Retina (tissue), 1 donor: ENCODE results near the gene POU6F2.
A peak's percentile ranks its signal among the peaks of the same experiment; 100 is the strongest.
"Not testable (repeated sequence)": the region's sequence is repeated elsewhere in the genome, so short reads cannot be mapped to it uniquely, and the experiment has no call there.

Experiments used
- DNase-seq: peaks from one replicate; pipeline ENCODE4 v3.0.0-alpha.2; 2016

The POU6F2 gene

GRCh38 chr7:39367943-39368342, 390.2 kb downstream of the POU6F2 start:
- DNase-seq: no peak

DNA sequence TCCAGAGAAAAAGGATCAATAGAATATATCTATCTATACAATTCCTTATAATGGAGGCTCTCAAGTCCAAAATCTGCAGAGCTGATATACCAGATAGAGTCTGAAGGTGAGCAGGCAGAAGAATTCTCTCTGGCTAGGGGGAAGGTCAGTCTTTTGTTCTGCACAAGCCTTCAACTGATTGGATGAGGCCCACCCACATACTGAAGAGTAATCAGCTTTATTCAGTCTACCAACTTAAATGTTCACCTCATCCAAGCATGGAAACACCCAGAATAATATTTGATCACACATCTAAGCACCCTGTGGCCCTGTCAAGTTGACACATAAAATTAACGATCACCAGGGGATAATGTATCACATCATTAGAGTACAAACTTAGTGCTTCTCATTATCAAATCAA, 394.7 kb downstream of the POU6F2 start:
- DNase-seq: no peak

DNA sequence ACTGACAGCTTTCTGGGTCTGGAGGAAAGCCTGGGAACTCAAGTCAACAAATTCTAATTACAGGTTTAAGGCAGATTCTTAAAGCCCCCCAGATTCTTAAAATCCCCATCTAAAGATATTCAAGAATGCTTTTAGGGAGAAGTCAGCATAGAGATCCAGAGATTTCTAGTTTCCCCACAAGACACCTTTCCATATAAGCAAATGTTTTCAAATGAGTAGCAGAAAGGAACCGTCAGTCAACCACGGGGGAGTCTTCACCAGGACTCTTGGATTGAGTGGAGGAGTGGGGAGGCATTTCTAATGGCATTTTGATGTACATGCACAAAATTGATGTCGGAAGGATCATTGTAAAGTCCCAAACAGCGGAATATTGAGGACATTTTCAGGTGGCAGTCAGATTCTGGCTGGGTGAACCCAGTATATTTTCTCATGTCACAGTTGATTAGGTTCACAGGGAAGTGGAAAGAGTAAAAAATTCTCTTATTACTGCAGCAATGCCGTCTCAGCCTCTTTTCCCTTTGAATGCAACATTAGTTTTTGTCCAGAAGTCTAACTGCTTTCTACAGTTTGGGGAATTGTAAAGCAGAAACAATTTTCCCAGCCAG, 396.8 kb downstream of the POU6F2 start:
- peak; percentile 62 for DNase-seq

GRCh38 chr7:39375047-39375873, 397.6 kb downstream of the POU6F2 start:
- no peak for DNase-seq

GRCh38 chr7:39375874-39376190, 398.1 kb downstream of the POU6F2 start:
- no peak for DNase-seq

- DNase-seq: not testable (repeated sequence)
These were observed 399.2 kb downstream of the POU6F2 start for GRCh38 chr7:39376881-39377280.

DNA sequence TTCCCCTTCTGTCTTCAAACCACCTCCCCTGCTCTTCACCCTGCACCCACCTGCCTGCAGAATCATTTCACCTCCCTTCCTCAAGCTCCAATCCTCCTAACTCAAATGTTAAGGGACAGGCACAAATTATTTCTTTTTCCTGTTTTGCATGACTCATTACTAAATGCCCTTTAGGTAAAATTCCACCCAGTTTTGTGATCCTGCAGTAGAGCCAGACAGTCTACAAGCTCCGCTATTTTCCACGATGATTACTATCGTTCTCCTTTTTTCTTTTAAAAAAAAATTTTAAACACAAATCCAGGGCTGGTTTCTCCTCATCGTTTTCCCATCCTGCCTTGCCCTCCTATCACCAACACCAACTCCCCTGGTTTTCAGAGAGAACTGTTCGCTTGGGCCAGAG, 401.7 kb downstream of the POU6F2 start:
- DNase-seq: no peak

DNA sequence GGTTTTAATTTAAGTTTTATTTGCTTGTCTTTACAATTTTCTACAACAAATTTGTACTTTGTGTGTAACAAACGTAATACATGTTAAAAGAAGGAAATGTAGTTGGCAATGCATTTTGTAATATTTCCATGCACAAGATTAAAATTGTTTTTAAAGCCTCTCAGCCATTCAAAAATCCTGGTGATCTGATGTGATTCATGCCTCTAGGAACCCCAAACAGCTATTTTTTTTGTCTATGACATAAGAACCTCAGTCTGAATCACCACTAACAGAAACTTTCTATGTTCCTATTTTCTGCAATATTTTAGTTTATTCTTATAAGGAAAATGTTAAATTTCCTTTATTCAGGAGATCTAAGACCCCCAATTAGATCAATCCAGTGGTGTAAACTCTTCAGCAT, 405.4 kb downstream of the POU6F2 start:
- DNase-seq: no peak

- no peak for DNase-seq
These were observed 406.7 kb downstream of the POU6F2 start for GRCh38 chr7:39384386-39384785.

DNA sequence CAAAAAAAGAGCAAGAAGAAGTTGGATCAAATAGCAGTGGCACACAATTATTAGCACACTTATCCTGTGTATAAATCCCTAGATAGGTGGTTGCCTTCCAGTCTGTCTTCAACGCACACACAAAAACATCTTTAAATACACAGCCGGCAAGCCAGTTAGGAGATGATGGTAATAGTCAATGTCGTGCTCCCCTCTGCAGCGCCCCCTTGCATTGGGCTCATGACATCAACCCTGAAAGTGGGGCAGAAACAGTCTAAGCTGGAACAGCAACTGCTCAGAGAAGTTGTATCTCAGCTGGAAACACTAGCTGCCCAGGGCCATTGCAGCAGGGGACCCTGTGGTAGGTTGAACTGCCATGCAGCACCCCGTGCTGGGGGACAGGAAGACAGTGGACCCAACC, 409.0 kb downstream of the POU6F2 start:
- DNase-seq: no peak

DNA sequence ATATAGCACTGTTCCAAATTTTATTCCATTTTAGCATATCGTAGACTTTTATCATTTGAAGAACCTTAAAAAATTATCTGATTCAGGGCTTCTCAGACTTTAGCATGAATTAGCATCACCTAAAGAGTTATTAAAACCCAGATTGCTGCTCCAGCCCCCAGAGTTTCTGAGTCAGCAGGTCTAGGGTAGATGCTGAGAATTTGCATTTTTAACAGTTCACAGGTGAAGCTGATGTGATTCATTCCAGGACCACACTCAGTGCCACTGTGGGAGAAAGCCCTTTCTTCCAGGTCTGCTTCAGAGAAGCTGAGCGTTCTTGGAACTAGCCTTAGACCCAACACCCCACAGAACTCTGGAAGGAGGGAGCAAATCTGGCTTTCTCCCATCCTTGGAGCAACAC, 414.4 kb downstream of the POU6F2 start:
- no peak for DNase-seq

GRCh38 chr7:39394105-39394680, 416.5 kb downstream of the POU6F2 start:
- DNase-seq: no peak

- no peak for DNase-seq
These were observed 421.7 kb downstream of the POU6F2 start for GRCh38 chr7:39399458-39399857.

- no peak for DNase-seq
These were observed 422.3 kb downstream of the POU6F2 start for GRCh38 chr7:39399986-39400385.

- DNase-seq: no peak
These were observed 423.1 kb downstream of the POU6F2 start for GRCh38 chr7:39400836-39401235.

DNA sequence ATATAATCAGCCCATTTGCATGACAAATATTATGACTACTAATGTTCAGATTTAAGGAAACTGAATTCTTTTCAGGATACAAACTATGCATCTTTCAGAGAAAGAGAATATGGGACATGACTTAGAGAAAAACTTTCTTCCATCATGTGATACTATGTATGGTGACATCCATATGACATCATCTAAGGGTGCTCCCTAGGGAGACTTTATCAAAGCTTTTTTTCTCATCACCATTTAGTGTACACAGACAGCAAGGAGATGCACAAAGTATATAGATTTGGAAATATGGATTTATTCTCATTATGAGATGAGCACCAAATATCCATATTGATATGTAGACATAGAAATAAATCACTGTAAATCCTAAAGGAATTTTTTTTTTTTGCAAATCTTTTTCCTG, 424.3 kb downstream of the POU6F2 start:
- no peak for DNase-seq

DNA sequence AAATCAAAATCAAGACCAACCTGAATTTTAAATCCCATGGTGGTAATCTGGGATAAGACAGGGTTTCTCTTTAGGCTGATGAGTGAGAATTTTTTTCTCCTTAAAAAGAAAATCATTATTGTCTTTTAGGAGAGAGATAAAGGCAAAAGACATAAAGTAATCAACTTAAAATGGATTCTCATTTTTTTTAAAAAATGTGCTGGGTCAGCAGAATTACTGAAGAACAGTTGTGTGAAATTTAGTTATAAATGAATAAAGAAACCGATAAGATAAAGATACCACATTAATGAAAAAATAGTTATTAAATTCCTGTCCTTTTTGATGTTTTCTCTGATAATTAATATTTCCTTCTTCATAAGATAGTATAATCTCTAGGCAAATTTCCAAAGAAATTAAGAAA, 427.2 kb downstream of the POU6F2 start:
- DNase-seq: no peak

GRCh38 chr7:39405581-39405980, 427.9 kb downstream of the POU6F2 start:
- no peak for DNase-seq

- no peak for DNase-seq
These were observed 428.8 kb downstream of the POU6F2 start for GRCh38 chr7:39406467-39406866.

DNA sequence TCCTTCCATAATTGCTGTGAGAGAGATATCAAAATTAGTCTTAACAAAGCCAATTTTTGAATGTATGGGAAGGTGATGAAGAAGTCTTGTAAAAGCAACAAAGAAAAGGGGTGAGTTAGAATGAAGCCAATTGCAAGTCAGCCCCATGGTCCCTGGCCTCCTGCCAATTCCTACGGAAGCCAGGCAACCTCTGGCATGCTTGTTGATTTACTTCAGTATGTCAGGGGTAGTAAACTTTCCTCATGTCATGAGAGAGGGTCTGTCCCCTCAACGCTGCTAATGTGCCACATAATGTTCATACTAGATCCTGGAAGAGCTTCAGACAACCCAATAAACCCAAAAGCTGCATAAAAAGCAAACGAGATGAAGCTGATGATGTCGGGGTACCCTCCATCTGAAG, 429.4 kb downstream of the POU6F2 start:
- no peak for DNase-seq

DNA sequence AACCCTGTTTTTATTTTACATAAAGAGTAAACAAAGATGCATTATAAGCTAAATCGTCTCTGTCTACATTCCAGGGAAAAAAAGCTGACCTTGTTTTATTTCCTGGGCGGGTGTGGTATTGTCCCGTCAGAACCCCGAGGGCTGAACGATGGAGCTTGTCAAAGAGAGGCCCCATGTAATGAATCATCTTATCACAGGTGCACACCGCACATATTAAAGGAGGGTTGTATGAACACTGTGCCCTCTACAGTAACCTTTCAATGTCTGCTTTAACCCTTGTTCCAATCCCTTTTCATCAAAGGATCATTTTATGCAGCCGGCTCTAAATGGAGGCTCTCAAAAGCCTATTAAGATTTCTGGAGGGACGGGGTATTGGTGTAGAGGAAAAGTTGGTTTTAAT, 430.0 kb downstream of the POU6F2 start:
- no peak for DNase-seq

GRCh38 chr7:39408906-39409305, 431.2 kb downstream of the POU6F2 start:
- DNase-seq: no peak

DNA sequence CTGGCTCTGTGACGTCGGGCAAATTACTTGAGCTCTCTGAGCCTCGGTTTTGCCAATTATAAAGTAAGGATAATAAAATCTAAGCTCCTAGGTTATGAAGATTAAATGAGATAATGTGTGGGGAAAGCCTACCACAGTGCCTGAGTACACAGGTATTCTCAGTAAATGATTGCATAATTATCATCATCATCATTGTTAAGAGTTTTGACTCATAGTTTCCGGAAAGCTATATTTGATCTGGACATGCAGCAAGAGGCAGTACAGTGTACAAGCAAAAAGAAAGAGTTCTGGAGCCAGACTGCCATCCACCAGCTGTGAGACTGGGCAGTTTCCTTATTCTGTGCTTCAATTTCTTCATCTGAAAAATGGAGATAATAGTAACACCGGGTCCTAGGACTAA, 432.9 kb downstream of the POU6F2 start:
- no peak for DNase-seq

DNA sequence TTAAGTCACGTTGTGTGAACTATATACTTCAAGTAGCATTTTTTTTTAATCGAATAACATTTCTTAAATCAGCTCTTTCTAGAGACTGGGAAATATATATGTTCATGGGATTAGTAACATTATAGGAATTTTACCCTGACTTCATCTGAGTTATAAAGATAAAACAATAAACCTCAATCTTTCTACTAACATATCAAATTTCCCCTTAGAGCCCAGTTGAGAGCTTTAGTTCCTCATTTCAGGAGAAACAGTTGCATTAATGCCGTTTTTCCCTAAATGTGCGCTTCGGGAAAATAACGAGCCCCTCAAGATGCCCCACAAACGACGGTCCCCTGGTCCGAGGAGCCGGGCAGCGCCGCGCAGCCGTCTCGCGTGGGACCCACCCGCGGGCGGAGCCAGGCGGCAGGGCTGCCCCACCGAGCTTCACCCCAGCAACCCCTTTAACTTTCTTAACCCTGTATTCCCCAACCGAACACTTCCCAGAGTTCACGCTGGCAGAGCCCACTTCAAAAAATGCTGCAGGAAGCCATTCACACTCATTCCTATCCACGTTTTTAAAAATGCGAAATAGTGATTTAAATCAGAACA, 436.0 kb downstream of the POU6F2 start:
- DNase-seq: no peak
